Pancreas (tissue), 10 donors: ENCODE results near the gene STIL. TPM values are rescaled to one million over a fixed set of nuclear protein-coding genes. Genes with fewer than 3 reads are reported as not detected.
"Not testable (repeated sequence)": the region's sequence is repeated elsewhere in the genome, so short reads cannot be mapped to it uniquely, and the experiment has no call there.

Experiments
- ATAC-seq, 4 donors: fragments of 200-7000 bp; cut with Tn5 transposase; one replicate each; pipeline versions ENCODE4 v1.8.0 to v1.9.1; 2020; ENCODE audit warnings: mild to moderate bottlenecking in 4 of 4, moderate library complexity in 4 of 4
- DNase-seq, 6 donors: peaks; one replicate each; pipeline ENCODE4 v3.0.0-alpha.2; 2020
- FAIRE-seq: peaks from 2 replicates; lab custom pipeline; 2012; peaks lifted over from hg19 to GRCh38; lab: Jason Lieb, UNC
- H3K27ac ChIP-seq, 4 donors: fragments of 200-600 bp; sonication (generic); 1 replicate in 3 of 4; 2 replicates in 1 of 4; pipeline versions ENCODE4 v1.5.0 to v1.8.0; 2020
- H3K27me3 ChIP-seq, 4 donors: fragments of 200-600 bp; one replicate each; pipeline ENCODE4 v1.8.0; 2021
- H3K36me3 ChIP-seq, 3 donors: fragments of 200-600 bp; sonication (generic) in 1 of 3; one replicate each; pipeline versions ENCODE4 v1.5.0 to v1.8.0; 2020 to 2021
- H3K4me1 ChIP-seq, 3 donors: fragments of 200-600 bp; one replicate each; pipeline ENCODE4 v1.8.0; 2021
- H3K4me3 ChIP-seq, 4 donors: fragments of 200-600 bp; sonication (generic) in 2 of 4; one replicate each; pipeline versions ENCODE4 v1.5.0 to v1.8.0; 2020 to 2021
- H3K9me3 ChIP-seq, 4 donors: fragments of 200-600 bp; one replicate each; pipeline ENCODE4 v1.8.0; 2021
- WGBS, 2 donors: extraction: QIAGEN DNeasy Blood & Tissue Kit; methylation state at CpG; one replicate each; pipeline ENCODE4 v1.1.7; 2013; 5-methylcytosine and 5-hydroxymethylcytosine counted together
- intact Hi-C, 3 donors: fragments of 100-400 bp; cut with DNase I; formaldehyde crosslinking; loops; one replicate each; pipeline versions ENCODE4 v1.11.1 to v1.14.2; 2022
- polyA plus RNA-seq, 2 donors: library from polyadenylated mRNA; stranded (reverse); fragments of 200-250 nt; gene quantifications; one replicate each; pipeline ENCODE4 v1.2.3, GENCODE V29; 2013
- total RNA-seq, 6 donors: library from RNA; stranded (reverse); fragmentation: NEBNext Ultra II Directional in 4 of 6; extraction: Animal tissue kit (Norgen Biotek cat#: 25700) in 4 of 6; gene quantifications; one replicate each; pipeline versions ENCODE4 v1.2.1 to v1.2.4, GENCODE V29; 2021 to 2023
- TF ChIP-seq, protein P1 (sequence below), 4 donors: fragments of 200-600 bp; sonication (generic) in 3 of 4; IDR thresholded peaks; one replicate each; pipeline versions ENCODE4 v1.5.0 to v1.8.0; 2021; ENCODE audit warnings: antibody characterized with exemption in 4 of 4
- donor health status: healthy with polysubstance abuse.
- donor health status: DM: no; HTN: no; CAD: no; lungs with moderate emphysema.
- donor health status: DM: no; HTN: no; CAD: no.
- donor health status: control.
- donor health status: control.
- donor health status: Bipolar disorder and iron deficiency.
- donor health status: DM: yes; HTN: yes; CAD: no.
- donor health status: DM: no; HTN: no; CAD: no.
- donor health status: DM: no; HTN: no; CAD: no.
- donor health status: DM: yes; HTN: yes; CAD: no.

The STIL gene
- total and polyA plus RNA-seq, 8 donors, result 0.43 to 1.5 (median 0.53) TPM

DNA sequence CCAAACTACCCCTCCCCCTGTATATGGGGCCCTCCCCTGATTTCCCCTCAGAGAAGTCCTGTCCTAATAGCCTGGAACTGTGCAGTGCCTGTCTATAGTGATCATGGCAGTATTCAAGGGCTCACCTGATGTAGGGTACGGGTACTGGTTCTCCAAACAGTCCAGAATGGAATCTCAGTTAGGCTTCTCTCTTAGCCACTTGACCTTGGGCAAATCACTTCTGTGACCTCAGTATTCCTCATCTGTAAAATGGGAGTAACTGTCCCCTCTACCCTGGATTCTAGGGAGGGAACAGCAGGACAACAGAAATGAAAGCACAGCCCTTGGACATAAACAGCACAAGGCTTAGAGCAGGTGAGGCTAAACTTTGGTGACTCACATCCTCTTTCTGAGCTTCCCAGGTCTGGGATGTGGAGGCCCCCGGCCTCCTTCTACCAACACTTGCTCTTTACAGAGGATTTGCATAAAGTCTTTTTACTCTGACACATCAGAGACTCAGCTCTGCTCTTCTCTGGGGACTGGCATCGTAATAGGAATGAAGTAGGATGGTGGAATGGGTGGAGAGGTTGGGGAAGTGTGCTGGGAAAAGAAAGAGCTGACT lies 104.1 kb downstream of the STIL start:
- H3K27me3 ChIP-seq, result no peaks in the 10 kb centered on the region
- H3K4me3 ChIP-seq, result no peak overlapping the region
- DNase-seq (no peak), FAIRE-seq (no peak), ATAC-seq (no peak)
- TF ChIP-seq, protein P1, sequence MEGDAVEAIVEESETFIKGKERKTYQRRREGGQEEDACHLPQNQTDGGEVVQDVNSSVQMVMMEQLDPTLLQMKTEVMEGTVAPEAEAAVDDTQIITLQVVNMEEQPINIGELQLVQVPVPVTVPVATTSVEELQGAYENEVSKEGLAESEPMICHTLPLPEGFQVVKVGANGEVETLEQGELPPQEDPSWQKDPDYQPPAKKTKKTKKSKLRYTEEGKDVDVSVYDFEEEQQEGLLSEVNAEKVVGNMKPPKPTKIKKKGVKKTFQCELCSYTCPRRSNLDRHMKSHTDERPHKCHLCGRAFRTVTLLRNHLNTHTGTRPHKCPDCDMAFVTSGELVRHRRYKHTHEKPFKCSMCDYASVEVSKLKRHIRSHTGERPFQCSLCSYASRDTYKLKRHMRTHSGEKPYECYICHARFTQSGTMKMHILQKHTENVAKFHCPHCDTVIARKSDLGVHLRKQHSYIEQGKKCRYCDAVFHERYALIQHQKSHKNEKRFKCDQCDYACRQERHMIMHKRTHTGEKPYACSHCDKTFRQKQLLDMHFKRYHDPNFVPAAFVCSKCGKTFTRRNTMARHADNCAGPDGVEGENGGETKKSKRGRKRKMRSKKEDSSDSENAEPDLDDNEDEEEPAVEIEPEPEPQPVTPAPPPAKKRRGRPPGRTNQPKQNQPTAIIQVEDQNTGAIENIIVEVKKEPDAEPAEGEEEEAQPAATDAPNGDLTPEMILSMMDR (IDR thresholded peaks at IDR 0.05), result no peak
- H3K36me3 ChIP-seq, result no peaks in the 10 kb centered on the region
- no peaks in the 10 kb centered on the region for H3K4me1 ChIP-seq
- WGBS, 2 donors, result 42 to 78% methylated on average over 3 of the region's 3 CpGs
- no peak overlapping the region for H3K27ac ChIP-seq
- intact Hi-C loops, result no loop called here
- H3K9me3 ChIP-seq, result no peaks in the 10 kb centered on the region

DNA sequence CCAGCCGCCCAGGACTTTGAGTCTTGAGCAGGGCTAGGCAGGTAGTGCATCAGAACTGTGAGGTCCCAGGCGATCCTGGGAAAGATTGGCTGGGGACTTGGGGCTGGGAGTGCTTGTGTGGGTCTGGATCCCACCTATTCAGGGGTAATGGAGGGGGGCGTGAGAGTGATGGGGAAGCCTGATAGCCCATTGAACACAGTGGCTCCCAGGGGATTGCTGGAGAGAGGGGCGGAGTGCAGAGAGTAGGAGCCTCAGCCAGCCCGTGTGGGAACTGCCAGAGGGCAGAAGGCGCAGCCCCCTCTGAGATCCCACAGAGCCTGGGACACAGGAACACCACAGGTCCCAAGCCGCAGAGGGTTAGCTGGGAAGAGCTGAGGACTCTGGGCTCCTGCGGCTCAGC lies 104.9 kb downstream of the STIL start:
- no peaks in the 10 kb centered on the region for H3K4me1 ChIP-seq
- H3K36me3 ChIP-seq, result no peaks in the 10 kb centered on the region
- no peak overlapping the region for H3K27ac ChIP-seq
- H3K4me3 ChIP-seq, result no peak overlapping the region
- no peaks in the 10 kb centered on the region for H3K27me3 ChIP-seq
- TF ChIP-seq, protein P1 (IDR thresholded peaks at IDR 0.05), result no peak
- no peak for ATAC-seq
- 50 to 52% methylated on average over 8 of the region's 8 CpGs for WGBS, 2 donors
- H3K9me3 ChIP-seq, result no peaks in the 10 kb centered on the region
- FAIRE-seq, result no peak
- DNase-seq, result no peak
- intact Hi-C loops, result no loop called here

DNA sequence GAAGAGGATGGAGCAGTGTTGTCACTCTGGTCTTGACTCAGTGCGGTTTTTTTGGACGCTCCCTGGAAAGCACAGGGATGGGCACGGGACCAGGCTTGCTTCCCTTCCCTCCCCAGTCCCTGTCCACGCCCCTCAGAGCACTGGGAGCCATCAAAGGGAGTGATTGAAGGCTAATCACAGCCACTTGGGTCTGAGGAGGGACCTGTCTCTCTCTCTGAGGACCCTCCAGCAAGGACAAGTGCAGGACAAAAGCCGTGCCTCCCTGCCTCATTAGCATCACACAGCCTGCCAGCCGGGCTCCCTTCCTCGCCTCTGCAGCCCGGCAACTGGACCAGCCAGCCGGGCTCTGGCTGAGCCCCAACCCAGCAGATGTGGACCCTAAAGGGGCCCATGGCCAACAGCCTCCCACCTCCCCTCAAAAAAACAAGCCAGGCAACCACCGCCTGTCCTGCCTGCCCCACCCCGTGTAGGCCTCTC lies 105.5 kb downstream of the STIL start:
- 51 to 56% methylated on average over 9 to 11 of the region's 11 CpGs for WGBS, 2 donors
- no peaks in the 10 kb centered on the region for H3K4me1 ChIP-seq
- H3K4me3 ChIP-seq, result no peak overlapping the region
- intact Hi-C loops, result no loop called here
- FAIRE-seq, result no peak
- TF ChIP-seq, protein P1 (IDR thresholded peaks at IDR 0.05), result no peak
- H3K27ac ChIP-seq, result no peak overlapping the region
- DNase-seq, result no peak
- H3K27me3 ChIP-seq, result no peaks in the 10 kb centered on the region
- no peaks in the 10 kb centered on the region for H3K36me3 ChIP-seq
- ATAC-seq, result no peak
- no peaks in the 10 kb centered on the region for H3K9me3 ChIP-seq

DNA sequence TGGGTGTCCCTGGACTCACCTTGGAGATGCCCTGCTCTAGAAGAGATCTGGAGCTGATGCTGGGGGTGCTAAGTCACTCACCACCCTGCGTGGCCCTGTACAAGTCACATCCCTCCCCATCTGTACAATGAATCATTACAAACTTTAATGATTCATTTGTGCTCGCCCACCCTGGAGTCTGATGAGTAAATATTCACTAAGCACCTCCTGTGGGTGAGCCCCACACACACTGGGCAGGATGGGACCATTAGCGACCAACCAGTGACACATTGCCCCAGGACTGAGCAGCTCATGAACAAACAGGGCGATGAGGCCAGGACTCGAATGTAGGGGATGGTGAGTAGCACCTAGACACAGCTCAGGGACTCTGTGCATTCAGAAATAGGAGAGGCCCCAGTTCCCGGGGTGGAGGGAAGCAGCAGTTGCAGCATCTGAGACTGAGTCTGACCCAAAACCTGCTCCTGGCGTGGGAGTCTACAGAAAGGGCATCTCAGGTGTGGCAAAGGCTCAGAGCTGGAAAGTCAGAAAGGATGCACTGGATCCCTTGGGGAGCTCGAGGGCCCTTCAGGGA lies 106.1 kb downstream of the STIL start:
- ATAC-seq, result no peak
- Histone ChIP-seq H3K27me3 (no peaks in the 10 kb centered on the region), H3K4me3 (no peak overlapping the region), H3K36me3 (no peaks in the 10 kb centered on the region), H3K4me1 (no peaks in the 10 kb centered on the region), H3K27ac (no peak overlapping the region), H3K9me3 (no peaks in the 10 kb centered on the region)
- DNase-seq, result no peak
- no peak for FAIRE-seq
- intact Hi-C loops, result no loop called here
- 51 to 61% methylated on average over 8 of the region's 8 CpGs for WGBS, 2 donors
- TF ChIP-seq, protein P1 (IDR thresholded peaks at IDR 0.05), result no peak

DNA sequence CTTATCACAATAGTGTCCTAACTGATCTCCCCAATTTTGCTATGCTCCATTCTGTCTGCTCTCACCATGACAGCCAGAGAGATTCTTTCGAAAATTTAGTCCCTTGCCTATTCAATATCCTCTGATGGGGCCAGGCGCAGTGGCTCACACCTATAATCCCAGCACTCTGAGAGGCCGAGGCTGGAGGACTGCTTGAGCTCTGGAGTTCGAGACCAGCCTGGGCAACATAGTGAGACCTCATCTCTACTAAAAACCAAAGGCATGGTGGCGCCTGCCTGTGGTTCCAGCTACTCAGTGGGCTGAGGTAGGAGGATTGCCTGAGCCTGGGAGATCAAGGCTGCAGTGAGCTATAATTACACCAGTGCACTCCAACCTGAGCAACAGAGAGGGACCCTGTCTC lies 108.0 kb downstream of the STIL start:
- 66 to 83% methylated on average over 5 of the region's 5 CpGs for WGBS, 2 donors
- intact Hi-C loops, result no loop called here
- FAIRE-seq, result no peak
- ATAC-seq, result no peak
- no peak for DNase-seq
- no peaks in the 10 kb centered on the region for H3K27me3 ChIP-seq
- H3K36me3 ChIP-seq, result no peaks in the 10 kb centered on the region
- H3K4me3 ChIP-seq, result no peak overlapping the region
- TF ChIP-seq, protein P1 (IDR thresholded peaks at IDR 0.05), result no peak
- H3K27ac ChIP-seq, result no peak overlapping the region
- no peaks in the 10 kb centered on the region for H3K4me1 ChIP-seq
- no peaks in the 10 kb centered on the region for H3K9me3 ChIP-seq

DNA sequence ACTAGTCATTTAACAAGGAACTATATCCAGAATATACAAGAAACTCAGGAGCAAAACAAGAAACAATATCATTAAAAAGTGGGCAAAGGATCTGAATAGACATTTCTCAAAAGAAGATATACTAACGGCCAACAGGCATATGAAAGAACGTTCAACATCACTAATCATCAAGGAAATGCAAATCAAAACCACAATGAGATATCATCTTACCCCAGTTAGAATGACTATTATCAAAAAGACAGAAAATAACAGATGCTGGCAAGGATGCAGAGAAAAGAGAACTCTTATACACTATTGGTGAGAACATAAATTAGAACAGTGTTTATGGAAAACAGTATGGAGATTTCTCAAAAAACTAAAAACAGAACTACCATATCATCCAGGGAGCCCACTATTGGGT lies 110.4 kb downstream of the STIL start:
- H3K9me3 ChIP-seq, intact Hi-C loops, H3K36me3 ChIP-seq, H3K27me3 ChIP-seq, ATAC-seq, H3K4me1 ChIP-seq, FAIRE-seq, DNase-seq, H3K27ac ChIP-seq, H3K4me3 ChIP-seq: not testable (repeated sequence)
- WGBS, 2 donors, result 31 to 35% methylated on average over 2 of the region's 2 CpGs
